Fibroblast of peridontal ligament (primary cell): ENCODE results near the gene PRKAR1A.
A peak's percentile ranks its signal among the peaks of the same experiment; 100 is the strongest.
"Not testable (repeated sequence)": the region's sequence is repeated elsewhere in the genome, so short reads cannot be mapped to it uniquely, and the experiment has no call there.

Experiments used
- DNase-seq: peaks from one replicate; pipeline ENCODE4 v3.0.0-alpha.2; 2010; ENCODE audit errors: extremely low read depth

Gene PRKAR1A

GRCh38 chr17:68578236-68578635 lies 66.0 kb downstream of the PRKAR1A start:
- DNase-seq, result no peak

- no peak for DNase-seq
Measured at GRCh38 chr17:68579194-68579927, 67.1 kb downstream of the PRKAR1A start.

DNA sequence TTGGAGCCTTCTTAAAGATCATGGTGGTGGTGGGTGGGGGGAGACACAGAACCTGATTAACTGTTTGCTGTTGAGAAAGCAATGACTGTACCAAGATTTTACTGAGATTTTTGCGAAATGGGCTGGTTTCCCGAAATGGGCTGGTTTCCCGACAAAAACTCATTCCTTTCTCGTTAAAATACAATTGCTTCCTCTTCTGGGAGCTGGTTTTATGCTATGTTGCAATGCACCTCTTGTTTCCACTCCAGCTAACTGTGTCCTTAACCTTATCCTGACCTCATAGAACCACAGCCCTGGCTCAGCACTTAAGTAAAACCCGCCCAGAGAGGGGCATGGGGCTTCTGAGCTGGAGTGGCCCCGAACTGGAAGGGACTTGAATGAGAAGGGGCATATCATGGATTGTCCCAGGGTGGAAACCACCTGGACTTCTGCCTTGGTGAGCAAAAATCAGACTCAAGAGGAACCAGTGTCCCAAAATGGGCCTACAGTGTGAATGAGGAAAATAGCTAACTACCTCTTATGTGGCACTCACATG lies 68.1 kb downstream of the PRKAR1A start:
- peak; percentile 98 for DNase-seq

- DNase-seq, result no peak
Measured at GRCh38 chr17:68581863-68582645, 69.8 kb downstream of the PRKAR1A start.

GRCh38 chr17:68582867-68583266 lies 70.6 kb downstream of the PRKAR1A start:
- not testable (repeated sequence) for DNase-seq

- DNase-seq, result no peak
Measured at GRCh38 chr17:68584581-68585303, 72.5 kb downstream of the PRKAR1A start.

- DNase-seq, result no peak
Measured at GRCh38 chr17:68585643-68586042, 73.4 kb downstream of the PRKAR1A start.

DNA sequence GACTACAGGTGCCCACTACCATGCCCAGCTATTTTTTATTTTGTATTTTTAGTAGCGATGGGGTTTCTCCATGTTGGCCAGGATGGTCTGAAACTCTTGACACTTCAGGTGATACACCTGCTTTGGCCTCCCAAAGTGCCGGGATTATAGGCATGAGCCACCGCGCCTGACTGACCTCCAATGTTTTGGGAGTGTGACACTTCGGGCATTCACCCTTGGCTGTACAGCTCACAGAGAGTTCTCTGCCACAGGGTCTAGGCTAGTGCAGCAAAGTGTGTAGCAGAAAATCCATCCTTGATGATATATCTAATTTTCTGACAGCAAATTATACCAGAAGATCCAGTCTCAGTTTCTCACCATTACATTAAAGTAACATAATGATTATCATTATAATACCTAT lies 74.8 kb downstream of the PRKAR1A start:
- no peak for DNase-seq

DNA sequence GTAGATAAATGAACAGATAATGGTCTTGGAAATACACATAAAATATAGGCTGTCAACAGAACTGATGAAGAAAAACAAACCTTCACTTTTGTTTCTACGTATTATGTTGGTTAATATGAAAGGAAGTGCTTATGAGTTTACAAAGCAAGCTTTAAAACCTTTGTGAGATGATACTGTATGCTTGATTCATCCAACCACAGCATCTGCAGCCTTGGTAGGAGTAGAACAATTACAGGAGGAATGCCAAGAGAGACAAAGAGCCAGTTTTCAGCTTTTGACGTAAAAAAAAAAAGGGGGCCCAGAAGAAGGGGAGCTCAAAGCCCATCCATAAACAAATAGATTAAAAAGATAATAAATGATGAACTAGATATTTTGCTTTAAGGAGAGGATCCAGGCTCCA lies 75.6 kb downstream of the PRKAR1A start:
- peak; percentile 63 for DNase-seq

DNA sequence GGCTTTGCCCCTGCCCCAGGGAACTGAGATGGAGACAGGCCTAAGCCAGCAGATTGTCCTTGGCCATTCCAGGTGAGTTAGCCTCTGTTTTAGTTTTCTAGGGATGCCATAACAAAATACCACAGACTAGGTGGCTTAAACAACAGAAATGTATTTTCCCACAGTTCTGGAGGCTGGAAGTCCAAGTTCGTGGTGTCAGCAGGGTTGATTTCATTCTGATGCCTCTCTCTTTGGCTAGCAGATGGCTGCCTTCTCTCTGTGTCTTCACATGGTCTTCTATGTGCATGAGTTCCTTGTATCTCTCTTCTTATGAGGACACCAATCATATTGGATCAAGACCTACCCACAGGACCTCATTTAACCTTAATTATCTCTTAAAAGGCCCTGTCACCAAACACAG lies 76.1 kb downstream of the PRKAR1A start:
- no peak for DNase-seq

DNA sequence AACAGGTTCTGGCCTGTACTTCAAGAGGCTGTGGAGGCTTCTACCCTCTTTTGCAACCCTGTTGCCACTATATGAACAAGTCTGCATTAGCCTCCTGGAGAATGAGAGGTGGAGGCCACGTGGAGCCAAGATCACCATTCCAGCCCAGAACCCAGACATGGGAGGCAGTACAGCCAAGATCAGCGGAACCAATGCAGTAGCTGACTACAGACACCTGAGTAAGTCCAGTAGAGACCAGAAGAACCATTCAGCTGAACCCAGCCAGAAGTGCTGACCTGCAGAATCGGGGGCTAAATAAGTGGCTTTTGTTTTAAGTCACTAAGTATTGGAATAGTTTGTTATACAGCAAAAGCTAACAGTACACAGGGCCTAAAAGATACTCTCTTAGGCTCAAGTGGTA lies 76.9 kb downstream of the PRKAR1A start:
- no peak for DNase-seq

GRCh38 chr17:68591583-68591982 lies 79.4 kb downstream of the PRKAR1A start:
- DNase-seq, result no peak

DNA sequence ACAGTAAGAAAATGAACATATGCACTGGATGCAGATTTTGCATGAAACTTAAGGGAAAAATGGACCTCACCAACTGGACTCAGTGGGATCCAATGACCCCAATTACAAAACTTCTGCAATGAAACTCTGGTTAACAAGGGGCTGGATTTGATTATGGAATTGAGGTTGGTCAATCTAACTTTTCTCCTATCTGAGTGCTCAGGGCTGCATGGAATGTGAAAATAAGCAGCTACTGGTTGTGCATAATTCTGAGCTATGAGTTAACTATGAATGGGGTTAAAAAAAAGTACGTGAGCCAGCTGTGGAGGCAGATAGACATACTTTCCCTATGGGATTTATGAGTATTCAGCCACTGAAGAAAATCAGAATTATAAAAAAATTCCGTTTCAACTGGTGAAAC lies 79.8 kb downstream of the PRKAR1A start:
- peak; percentile 89 for DNase-seq

GRCh38 chr17:68592682-68593641 lies 80.7 kb downstream of the PRKAR1A start:
- peak; percentile 76 for DNase-seq

DNA sequence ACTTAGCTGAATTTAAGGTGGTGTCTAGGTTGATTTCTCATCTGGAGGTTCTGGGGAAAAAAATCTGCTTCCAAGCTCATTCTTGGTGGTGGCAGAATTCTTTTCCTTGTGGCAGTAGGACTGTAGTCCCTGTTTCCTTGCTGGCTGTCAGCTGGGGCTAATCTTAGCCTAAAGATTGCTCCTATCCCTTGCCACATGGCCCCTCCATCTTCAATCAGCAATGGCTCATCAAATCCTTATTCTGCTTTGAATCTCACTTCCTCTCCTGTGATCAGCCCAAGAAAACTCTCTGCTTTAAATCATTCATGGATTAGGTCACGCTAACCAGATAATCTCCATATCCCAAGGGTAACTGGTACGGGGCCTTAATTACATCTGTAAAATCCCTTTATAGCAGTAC lies 82.3 kb downstream of the PRKAR1A start:
- DNase-seq, result no peak

- peak; percentile 62 for DNase-seq
Measured at GRCh38 chr17:68595496-68595895, 83.3 kb downstream of the PRKAR1A start.

GRCh38 chr17:68595986-68596385 lies 83.8 kb downstream of the PRKAR1A start:
- DNase-seq, result no peak

GRCh38 chr17:68596411-68596945 lies 84.2 kb downstream of the PRKAR1A start:
- DNase-seq, result no peak

DNA sequence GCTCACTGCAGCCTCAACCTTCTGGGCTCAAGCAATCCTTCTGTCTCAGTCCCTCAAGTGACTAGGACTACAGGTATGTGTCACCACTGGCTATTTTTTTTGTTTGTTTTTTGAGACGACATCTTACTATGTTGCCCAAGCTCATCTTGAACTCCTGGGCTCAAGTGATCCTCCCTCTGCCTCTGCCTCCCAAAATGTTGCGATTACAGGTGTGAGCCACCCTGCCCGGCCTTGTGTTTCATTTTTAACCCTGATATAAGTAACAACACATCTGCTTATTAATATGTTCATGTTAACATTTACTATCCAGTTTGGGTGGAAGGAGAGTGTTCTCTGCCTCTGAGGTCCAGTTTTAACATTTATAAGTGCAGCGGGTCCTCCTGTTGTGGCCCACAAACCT lies 85.8 kb downstream of the PRKAR1A start:
- DNase-seq, result no peak

DNA sequence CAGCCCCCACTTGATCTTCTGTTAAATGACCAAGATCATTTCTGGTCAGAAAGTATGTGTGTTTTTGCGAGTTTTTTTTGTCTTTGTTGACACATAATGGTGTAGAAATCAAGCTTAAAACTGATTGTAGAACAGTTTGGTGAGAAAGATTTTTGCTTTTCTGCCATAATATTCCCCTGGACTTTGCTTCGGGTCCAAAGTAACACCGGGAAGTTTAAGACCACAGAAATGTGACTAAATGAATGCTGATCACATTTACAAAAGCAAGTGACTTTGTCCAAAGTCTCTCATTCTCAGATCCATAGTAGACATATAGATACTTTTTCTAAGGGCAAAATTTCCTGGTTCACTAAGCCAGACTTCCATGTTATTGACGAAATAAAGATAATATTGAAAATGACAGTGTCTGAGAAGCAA lies 86.3 kb downstream of the PRKAR1A start:
- no peak for DNase-seq

DNA sequence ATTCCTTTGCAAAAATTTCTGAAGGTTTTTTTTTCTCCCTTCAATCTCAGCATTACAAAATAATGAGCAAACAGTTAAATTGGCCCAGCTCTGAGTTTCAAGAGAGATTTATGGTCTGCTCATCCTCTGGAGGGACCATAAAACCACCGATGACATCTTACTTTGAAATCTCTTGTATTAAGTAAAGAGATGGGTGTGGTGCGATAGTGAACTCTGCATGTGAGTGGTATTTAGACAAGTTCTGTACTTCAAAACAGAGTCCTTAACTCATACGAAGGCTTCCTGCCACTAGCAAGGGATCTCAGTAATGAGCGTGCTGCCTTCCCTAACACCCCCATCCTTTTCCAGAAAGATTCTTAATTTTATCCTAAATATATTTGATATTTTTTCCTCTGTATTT lies 86.9 kb downstream of the PRKAR1A start:
- peak; percentile 86 for DNase-seq
